IPS-NIHi11 (cell line): ENCODE results near the gene ARHGEF3.
A peak's percentile ranks its signal among the peaks of the same experiment; 100 is the strongest.
"Not testable (repeated sequence)": the region's sequence is repeated elsewhere in the genome, so short reads cannot be mapped to it uniquely, and the experiment has no call there.

Source experiments
- DNase-seq: peaks from one replicate; pipeline ENCODE4 v3.0.0; 2012; ENCODE audit warnings: mixed read lengths, low spot score

Gene ARHGEF3

DNA sequence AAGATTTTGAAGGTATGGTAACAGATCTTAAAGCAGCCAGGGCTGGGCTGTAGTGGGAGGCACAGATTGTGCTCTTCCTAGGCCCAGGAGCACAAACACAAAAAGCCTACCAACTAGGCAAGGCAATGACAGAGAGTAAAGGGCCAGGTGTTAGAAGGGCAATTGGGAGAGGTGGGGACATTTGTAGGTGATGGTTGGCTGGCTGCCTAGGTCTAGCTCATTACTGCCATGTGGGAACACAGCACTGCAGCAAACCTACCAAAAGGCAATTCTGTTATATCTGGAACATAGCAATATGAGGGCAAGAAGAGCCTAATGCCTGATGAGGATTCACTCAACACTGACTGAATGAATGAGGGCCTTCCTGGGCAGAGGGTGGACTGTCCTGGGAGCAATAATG is 30.4 kb downstream of the ARHGEF3 start:
- no peak for DNase-seq

DNA sequence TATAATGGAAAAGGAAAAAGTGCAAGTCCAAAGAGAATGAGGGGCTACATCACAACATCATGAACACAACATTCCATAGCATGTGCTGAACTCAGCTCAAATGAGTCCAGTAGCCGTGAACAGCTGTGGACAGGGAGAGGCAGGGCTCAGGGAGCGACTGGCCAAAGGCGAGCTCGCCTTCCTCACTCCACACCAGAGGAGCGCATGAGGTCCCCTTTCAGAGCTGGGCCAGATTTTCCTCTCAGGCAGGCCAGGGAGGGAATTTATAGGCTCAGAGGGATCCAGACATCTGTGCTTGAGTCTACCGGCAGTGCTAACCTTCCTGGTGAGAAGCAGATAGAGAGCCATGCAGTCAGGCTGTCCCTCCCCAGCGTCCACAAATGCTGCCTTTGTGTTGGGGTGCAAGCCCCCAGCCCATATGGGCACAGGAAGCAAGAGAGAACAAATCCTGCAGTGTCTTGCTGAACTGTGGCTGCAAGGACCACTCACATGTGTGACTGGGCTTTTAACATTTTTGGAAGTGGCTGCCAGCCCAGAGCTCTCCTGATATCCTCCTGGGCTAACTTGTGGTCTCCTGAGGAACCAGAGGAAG is 32.5 kb downstream of the ARHGEF3 start:
- DNase-seq = no peak

DNA sequence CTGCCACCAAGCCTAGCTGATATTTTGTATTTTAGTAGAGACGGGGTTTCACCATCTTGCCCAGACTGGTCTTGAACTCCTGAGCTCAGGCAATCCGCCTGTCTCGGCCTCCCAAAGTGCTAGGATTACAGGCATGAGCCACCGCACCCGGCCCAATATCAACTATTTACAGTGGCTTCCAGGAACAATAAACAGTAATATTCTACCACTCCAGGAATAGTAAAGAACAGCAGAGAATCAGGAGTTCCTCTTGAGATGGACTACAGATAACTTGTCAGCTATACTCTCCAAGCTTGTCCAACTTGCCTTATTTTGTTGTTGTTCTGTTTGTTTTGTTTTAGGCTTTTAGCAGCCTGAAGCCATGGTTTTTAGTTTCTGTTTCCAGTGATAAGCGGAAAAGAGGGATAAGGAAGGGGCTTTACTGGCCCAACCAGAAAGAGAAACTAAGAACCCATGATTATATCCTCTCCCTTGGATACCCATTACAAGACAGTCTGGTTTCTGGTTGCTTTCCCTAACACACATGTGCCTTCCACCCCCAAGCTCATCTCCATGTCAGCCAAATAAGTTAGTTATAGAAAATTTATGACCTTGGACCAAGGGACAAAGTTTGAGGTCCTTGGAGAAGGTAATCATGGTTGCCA is 36.7 kb downstream of the ARHGEF3 start:
- no peak for DNase-seq

DNA sequence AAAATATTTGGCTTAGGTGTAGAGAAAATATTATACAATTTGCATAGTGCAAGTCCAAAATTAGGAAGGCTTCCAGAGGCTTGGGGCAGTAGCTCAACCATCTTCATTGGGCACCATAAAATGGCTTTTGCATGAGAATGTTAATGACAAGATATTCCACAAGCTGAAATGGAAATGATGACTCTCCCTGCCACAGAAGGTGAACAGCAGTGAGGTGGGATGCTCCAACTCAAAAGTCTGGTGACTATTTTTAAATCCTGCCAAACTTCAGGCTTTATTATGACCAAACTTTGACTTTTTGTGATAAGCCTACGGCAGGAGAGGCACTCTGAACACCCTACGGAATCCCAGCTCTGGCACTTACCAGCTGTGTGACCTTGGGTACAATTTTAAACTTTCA is 37.6 kb downstream of the ARHGEF3 start:
- no peak for DNase-seq

DNA sequence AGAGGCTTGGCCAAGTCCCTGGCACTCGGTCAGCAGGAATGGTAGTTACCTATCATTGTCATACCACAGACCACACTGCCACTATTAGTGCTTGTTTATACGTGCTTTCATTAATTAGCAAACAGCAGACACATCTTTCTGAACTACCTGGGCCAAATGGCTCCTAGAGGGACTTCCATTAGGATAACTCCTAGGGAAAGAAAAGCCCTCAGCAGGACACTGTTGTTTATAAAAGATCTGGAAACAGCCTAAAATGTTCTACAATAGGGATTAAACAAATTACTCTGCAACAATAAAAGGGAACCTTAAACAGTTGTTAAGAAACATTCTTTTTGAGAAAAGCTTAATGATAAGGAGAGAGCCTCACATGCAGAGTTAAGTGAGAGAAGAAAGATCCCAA is 38.5 kb downstream of the ARHGEF3 start:
- no peak for DNase-seq

DNA sequence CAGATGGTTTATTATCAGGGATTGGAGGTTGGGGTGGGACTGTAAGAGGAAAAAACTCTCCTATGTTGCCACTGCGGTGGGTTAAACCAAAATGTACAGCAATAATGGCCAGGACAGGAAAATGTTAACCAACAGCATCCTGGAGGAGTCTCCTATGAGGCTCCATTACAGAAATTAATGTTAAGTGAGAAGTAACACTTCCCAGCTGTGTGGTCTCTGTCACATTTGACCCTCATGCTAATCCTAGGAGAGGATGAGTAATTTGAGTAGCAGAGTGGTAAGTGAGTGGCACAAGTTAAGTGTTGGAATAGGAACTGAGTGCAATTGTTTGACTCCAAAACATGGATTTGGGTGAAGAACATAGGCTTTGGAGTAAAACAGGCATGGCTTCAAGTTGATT is 39.0 kb downstream of the ARHGEF3 start:
- DNase-seq = no peak

DNA sequence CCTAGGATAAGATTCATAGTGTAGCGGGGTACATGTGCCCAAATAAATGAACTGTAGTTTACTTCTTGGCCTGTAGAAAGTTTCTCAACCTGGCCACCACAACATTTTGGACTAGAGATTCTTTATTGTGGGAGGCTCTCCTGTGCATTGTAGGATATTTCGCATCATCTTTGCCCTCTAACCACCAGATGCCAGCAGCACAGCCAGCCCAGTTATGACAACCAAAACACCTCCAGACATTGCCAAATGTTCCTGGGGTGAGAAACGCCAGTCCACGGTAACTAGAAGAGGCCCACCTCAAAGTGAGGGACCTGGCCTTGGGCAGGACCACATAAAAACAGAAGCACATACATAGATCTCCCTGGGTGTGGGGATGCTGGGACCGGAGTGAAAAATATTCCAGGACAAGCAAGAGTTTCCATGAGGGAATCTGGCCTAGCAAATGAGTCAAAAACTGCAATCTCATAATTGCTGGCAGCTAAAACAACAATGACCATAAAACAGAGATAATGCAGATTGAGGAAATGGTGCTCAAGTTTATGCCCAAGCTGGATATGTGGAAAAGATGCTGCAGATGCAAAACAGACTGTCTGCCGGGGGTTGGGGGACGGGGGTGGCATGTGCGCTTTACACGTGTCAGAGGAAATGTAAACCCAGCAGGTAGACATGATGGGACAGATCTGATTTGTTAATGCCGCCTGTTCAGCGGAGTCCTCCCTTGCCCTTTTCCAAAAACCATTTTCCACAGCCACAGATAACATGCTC is 39.7 kb downstream of the ARHGEF3 start:
- DNase-seq = no peak

DNA sequence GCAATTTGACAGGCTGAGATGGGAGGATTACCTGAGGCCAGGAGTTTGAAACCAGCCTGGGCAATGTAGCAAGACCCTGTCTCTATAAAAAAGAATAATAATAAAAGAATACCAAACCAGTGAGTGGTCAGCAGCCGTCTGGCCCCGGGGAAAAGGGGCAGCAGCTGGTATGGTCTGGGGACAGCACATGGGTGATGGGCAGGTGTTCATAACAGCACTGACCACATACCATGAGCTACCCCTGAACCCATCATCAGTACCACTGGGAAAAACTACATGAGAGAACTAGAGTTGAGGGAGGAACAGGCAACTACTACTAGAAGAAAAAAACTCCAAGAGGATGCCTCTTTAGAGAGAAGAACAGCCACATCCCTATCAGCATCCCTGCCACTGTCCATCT is 40.7 kb downstream of the ARHGEF3 start:
- no peak for DNase-seq

DNA sequence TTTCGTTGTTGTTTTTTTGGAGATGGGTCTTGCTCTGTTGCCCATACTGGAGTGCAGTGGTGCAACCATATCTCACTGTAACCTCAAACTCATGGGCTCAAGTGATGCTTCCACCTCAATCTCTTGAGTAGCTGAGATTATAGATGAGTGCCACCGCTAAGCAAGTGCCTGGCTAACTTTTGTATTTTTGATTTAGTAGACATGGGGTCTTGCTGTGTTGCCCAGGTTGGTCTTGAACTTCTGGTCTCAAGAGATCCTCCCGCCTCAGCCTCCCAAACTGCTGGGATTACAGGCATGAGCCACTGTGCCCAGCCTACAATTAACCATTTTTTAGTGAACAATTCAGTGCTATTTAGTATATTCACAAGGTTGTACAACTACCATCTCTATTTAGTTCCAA is 42.2 kb downstream of the ARHGEF3 start:
- no peak for DNase-seq

DNA sequence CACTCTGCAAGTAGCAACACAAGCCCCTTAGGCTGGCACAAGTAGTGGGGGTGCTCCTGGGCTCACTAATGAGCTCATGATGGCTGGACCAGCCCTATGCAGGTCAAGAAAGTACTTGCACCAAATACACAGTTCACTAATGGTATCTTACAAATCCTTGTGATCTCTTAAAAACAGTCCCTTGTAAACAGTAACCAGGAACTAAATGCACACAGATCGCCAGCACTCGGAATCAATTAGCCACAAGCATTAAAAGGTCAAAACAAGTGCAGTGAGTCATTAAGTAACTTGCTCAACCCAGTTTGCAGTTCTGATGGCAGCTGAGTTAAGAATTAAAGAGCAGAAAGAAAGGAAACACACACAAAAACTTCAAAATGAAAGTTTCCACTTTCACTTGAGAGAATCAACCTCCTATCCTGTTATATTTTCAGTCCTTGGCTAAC is 43.2 kb downstream of the ARHGEF3 start:
- DNase-seq = no peak

DNA sequence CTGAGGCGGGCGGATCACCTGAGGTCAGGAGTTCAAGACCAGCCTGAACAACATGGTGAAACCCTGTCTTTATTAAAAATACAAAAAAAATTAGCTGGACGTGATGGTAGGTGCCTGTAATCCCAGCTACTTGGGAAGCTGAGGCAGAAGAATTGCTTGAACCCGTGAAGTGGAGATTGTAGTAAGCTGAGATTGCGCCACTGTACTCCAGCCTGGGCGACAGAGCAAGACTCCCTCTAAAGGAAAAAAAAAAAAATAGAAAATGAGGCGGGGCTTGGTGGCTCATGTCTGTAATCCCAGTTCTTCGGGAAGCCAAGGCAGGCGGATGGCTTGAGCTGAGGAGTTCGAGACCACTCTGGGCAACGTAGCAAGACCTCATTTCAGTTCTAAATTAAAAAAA is 43.7 kb downstream of the ARHGEF3 start:
- DNase-seq = not testable (repeated sequence)

DNA sequence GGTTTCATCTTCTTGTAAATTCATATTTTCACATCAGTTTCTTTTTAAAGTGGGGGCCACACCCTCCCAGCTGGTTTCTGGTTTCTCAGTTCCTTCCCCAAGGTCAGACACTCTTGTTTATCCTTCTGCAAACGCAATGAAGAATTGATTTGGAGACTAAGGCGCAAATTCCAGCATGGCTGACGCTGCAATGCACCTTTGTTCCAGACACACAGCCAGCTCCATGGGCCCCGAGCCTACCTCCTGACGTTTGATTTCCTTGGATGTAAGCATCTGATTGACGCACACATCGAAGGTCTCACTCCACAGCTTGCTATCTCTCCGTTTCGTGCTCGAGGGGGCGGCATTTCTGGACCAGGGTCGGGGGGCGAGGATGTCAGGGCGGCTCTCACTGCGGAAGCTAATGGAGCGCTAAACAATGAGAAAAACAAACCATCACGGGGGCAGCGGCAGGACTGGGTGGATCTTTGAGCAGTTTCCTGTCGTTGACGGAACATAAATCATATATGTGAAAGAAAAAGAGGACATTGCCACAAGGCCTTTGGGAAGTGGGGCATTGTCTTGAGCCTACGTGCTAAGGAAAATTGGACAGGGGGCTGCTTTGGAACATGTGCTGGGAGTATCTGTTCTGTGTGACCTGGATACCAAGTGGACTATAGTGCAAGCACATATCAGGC is 46.9 kb downstream of the ARHGEF3 start:
- no peak for DNase-seq

DNA sequence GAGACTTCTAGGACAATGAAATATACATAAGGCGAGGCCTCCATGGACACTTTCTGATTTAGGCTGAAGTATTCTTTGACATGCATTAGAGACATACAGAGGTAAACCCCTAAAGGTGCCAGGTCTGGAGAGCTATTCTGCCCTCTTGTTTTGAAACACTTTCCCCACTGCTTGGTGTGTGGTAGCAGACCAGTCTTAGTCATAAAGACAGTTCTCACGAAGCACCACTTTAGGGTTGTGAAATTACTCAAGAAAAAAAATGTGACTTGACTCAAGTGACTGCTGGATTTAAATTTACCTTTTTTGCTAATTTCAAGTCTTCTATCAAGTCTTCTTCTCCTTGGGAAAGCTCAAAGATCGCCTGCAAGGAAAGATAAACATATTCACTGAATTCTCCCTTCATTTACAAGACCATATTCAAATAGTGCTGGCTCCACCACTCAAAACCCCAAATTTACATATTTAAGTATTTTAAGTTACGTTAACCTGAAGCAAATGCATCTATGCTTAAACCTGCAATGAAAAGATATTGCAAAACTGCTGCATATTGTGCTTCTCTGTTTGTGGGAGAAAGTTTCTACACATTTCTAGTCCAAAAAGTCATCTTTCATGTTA is 48.4 kb downstream of the ARHGEF3 start:
- DNase-seq = no peak

DNA sequence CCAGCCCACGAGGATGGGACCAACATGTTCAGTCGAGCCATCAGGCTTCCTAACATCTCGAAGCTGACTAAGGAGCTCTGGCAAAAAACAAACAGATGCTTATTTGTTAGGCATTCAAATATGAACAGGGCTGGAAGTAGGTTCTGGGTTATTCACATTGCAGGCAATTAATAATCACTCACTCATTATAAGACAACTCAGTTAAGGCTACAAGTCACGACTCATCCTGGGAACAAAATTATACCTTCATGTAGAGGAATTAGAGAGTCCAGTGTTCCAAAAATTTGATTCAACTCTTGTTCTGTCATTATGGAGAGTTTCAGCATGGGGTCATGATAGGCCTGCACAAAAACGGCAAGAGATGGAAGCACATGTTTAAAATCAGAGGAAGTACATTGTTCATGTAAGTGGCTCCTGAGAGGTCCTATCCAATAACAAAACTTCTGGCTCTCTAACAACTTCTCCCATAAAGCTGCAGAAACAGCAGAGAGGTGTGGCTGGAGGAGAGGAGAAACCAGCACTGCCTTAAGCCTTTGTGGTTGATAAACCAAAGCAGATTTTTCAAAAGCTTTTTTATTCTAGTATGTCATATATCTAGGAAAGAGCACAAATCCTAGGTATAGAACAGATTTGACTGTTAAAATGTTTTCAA is 50.6 kb downstream of the ARHGEF3 start:
- DNase-seq = no peak

DNA sequence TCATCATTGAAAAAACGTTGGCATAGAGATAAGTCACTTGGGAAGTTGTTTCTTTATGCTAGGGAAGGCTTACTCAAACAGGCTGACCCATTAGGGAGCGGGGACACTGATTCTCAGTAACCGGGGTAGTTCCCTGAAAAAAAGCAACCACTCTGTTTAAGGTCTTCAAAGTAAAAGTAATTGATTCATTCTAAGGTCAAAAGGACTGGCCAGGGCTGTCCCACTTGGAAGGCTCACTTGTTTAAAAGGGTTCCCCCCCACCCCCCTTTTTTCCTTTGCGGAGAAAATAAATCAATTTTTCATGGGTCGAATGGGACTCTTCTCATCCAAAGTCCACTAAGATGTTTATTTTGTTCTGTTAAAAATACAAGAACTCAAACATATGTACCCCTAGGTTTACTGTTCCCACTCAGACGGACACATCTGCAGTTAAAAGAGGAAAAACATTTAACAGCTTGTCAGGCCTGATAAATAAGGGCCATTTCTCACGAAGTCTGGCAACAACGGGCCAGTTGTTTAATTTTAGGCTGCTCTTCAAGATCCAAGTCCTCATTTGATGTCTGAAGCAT is 53.0 kb downstream of the ARHGEF3 start:
- DNase-seq = no peak

DNA sequence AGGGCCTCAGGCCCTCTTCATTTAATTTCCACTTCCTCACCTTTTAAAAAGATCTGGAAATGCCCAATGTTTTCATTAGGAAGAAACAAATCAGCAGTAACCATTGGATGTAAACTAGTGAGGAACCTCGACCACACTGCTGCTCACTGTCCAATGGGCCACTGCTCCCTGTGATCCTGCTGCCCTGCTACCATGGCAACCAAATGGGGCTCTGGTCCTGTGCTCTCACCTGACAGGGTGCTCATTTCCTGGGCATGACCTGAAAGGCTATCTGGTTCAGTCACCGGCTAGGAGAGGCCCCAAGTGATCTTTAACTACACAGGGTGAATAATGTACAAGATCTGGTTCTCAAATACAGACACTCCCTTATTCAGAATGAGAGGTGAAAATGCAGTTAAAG is 54.6 kb downstream of the ARHGEF3 start:
- peak; percentile 40 for DNase-seq

DNA sequence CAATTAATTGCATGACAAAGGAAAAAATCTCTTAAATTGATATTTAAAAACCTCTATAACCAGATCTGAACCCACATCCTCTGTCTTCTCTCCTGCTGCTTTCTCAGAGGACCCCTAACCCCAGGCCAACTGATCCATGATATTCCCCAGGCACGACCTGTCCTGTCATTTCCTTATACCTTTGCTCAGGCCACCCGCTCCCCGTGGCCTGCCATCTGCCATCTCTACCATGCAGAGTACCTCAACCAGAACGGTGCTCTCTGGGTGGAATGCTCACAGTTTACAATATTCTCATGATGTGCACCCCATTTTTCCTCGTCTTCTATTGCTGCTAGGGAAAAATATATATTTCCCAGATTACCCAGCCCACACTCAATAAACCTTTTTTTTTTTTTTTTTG is 57.7 kb downstream of the ARHGEF3 start:
- DNase-seq = no peak

DNA sequence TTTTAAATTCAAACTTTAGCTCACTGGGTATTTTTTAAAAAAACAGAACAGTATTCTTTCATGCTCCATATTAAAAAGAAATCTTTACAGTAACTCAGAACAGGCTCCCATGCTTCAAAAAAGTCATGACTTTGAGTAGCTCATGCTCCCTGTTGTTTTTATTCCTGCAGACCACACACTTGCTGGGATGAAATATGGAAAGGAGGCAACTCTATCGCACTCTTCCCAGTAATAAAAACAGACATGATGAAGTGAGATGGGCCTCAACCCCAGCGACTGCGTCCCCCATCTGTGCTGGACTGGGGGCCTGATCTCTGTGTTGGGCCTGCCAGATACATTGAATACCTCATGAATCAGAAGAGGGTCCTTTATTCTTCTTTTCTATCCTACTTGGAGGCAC is 58.9 kb downstream of the ARHGEF3 start:
- no peak for DNase-seq

DNA sequence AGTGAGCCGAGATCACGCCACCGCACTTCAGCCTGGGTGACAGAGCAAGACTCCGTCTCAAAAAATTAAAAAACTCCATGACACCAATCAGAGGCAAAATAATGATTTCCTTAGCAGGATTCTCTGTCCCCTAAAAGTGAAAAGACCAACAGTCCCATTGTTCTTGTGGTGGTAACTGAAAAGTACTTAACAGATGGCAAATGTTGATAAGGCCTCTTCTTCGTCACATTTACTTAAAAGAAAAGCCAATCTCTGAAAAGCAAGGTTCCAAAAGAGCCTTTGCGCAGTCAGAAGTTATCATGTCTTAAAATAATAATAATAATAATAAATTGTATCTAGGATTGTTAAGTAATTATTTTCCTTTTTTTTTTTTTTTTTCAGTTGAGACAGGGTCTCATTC is 62.7 kb downstream of the ARHGEF3 start:
- DNase-seq = no peak

DNA sequence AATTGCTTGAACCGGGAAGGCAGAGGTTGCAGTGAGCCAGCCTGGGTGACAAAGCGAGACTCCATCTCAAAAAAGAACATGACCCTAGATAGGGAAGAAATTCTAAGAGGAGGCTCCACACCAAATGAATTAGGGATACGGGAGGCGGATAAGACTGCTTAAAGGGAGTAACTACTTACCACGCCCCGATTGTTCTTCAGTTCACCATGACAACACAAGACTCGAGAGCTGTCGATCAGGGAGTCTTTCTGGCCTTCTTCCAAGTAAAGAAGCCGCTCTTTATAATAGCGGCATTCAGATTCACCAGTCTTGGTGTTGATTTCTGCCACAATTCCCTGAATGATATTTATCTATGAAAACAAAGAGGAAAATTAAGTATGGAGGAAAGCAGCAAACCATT is 64.7 kb downstream of the ARHGEF3 start:
- DNase-seq = no peak

DNA sequence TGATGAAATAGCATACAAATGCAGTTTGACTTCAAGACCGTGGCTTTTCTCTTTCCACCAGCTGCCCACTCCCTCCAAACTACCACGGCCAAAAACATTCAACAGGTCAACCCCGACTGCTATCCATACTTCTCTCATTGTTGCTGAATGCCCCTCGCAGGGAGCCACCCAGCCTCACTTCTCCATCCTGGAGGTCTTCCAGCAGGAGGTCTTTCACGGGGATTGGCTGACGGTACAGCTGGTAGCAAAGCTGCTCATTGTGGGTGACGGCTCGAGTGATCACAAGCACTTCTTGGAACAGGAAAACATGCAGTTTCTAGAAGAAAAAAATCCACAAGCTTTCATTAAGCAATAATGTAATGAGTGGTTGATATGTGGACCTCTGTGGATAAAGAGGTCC is 69.6 kb downstream of the ARHGEF3 start:
- no peak for DNase-seq

DNA sequence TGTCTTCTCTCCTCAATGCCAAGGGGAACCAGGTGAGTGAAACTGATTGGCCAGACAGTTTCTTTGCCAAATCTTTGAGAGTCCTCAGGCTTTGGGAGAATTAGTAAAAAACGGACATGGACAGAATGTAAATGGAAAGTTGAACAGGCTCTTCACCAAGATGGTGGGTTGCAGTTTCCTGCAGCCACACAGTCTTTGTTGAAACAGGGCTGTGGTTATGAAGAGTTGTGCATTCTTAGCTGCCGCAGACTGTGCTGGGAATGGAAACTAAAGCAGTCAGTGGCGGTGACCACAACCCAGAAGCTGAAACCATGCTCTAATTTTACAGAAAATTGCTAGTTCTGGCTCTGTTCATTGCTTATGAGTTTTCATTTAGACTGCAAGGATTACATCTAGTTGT is 76.6 kb downstream of the ARHGEF3 start:
- DNase-seq = no peak
